NCI-H69 (cell line): ENCODE data around the gene ACSL4.
A peak's percentile ranks its signal among the peaks of the same experiment; 100 is the strongest.
"Not testable (repeated sequence)": the region's sequence is repeated elsewhere in the genome, so short reads cannot be mapped to it uniquely, and the experiment has no call there.

Experiments used
- DNase-seq: peaks from one replicate; lab custom pipeline; 2025; lab: John Stamatoyannopoulos, UW

The ACSL4 gene

DNA sequence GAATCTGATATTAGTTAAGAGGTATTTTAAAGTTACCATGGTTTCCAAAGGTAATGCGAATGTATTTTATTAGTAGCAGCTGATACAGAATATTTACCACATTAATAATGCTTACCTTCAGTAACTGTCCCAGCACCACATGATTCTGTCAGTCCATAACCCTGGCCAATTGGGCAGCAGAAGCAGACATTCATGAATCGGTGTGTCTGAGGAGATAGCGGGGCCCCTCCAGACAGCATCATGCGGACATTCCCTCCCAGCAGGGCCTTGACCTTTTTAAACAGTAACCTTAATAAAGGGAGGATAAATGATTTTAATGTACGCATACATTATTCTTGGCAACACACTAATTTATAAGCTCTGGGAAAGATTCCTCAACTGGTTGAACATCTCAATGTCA lies 65.1 kb downstream of the ACSL4 start:
- DNase-seq = no peak

DNA sequence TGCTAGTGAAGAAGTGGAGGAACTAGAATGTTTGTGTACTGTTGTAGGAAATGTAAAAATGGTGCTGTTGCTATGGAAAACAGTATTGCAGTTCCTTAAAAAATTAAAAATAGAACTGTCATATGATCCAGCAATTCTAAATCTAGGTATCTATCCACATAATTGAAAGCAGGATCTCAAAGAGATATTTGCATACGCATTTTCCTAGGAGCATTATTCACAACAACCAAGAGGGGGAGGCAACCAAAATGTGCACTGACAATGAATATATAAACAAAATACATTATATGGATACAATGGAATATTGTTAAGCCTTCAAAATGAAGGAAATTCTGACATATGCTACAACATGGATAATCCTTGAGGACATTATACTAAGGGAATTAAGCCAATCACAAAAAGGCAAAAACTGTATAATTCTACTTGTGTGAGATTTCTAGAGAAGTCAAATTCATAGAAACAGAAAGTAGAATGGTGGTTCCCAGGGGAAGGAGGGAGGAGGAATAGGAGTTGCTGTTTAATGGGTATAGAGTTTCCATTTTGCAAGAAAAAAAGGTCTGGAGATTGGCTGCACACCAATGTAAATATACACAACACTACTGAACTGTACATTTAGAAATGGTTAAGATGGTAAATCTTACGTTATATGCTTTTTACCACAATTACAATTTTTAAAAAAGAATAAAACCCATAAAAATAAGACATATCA lies 72.5 kb downstream of the ACSL4 start:
- DNase-seq = peak; percentile 5

DNA sequence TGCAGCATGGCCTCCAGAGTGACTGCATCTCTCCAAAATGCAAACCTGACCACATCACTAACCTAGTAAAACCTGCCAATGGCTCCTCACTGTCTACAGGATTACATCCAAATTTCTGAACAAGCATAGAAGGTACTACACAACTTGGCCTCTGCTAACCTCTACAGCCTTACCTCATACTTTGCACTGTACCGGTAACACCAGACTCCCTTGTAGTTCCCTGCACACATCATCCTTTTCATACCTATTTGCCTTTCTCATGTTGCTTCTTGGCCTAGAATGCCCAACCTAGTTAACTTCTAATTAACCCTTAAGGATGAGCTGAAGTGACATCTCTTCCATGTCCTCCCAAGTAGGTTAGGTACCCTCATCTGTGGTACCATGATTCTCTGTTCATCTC lies 74.7 kb downstream of the ACSL4 start:
- no peak for DNase-seq

DNA sequence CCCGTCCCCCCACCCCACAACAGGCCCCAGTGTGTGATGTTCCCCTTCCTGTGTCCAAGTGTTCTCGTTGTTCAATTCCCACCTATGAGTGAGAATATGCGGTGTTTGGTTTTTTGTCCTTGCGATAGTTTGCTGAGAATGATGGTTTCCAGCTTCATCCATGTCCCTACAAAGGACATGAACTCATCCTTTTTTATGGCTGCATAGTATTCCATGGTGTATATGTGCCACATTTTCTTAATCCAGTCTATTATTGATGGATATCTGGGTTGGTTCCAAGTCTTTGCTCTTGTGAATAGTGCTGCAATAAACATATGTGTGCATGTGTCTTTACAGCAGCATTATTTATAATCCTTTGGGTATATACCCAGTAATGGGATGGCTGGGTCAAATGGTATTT lies 75.7 kb downstream of the ACSL4 start:
- not testable (repeated sequence) for DNase-seq

DNA sequence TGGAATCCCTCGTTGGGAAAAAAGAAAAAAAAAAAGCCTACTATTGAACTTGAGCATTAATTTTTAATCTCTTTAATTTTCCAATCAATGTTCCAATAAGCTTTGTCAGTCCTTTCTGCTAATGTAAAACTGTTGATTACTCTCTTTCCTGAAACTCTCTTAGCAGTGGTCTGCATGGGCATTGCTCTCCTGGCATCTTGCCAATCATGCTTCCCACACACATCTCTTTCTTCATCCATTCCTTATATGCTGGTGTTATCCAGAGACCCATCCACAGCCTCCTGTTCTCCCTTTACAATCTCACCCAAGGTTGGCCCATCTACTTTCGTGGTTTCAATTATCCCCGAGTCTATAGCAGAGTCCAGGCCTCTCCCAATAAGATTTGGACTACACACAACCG lies 76.3 kb downstream of the ACSL4 start:
- DNase-seq = no peak

DNA sequence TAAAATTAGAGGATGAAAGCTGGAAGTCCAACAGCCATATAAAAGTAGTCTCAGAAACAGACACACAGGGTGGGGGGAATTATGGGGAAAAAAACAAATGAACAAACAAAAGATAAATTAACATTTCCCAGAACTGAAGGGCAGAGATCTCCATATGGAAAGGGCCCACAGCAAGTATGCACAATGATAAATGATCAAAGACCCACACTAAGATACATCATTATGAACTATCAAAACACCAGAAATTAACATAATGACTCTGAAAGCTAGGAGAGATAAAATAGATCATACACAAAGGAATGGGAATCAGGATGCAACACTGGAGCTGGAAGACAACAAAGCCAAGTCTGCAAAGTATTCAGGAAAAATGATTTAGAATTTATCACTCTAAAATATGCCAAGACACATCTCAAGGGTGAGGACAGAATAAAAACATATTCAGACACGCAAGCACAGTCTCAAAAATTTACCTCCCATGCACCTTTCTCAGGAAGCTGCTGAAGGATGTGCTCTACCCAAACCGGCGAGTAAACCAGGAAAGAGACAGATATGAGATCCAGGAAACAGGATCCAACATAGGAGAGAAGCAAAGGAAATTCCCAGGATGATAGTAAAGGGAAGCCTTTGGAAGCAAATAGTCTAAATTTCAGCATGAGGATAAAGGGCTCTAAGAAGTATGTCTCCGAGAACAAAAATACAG lies 77.4 kb downstream of the ACSL4 start:
- DNase-seq = no peak

DNA sequence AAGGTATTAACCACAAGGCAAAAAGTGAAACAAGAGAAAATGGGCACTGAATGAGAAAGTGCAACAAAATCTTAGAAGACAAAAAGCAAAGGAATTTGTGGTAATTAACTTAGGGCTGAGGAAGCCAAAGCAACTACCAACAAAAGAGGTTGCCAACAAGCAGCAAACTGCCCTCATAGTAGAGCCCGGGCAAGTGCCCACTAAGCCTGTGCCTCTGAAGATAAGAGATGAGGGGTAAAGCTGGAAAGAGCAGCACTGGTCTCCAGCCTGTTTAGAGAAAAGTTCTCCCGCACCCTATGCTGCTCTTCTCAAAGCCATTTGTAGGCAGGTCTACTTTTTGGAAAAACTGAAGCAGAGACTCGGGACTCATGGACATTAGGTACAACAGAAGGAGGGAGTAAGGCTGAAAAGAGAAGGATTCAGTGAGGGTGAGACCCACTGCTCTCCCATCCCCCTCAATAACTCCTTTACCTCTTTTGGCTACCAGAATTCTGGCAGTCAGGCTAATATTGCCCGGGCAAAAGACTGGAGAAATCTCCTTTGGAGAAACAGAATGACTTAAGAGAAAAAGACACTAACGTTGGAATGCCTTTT lies 78.4 kb downstream of the ACSL4 start:
- DNase-seq = no peak

DNA sequence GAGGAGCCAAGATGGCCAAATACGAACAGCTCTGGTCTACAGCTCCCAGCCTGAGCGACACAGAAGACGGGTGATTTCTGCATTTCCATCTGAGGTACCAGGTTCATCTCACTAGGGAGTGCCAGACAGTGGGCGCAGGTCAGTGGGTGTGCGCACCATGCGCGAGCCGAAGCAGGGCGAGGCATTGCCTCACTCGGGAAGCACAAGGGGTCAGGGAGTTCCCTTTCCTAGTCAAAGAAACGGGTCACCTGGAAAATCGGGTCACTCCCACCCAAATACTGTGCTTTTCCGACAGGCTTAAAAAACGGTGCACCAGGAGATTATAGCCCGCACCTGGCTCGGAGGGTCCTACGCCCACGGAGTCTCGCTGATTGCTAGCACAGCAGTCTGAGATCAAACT lies 88.4 kb downstream of the ACSL4 start:
- not testable (repeated sequence) for DNase-seq

DNA sequence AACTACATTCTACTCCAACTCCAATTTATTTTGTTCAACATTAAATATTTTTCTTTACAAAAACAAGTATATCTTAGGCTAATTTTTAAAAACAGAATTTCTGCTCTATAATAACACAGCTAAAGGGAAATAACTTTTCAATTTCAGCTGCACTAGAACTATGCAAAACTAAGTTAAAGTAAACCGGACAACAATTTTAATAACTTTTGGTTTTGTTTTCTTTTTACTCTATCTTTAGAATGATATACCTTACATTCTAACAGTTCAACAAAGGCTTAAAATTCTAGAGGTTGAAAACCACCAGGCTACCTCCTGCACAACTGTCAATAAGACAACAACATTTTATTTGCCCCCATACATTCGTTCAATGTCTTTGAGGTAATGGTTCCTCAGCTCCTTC lies 89.4 kb downstream of the ACSL4 start:
- DNase-seq = no peak

DNA sequence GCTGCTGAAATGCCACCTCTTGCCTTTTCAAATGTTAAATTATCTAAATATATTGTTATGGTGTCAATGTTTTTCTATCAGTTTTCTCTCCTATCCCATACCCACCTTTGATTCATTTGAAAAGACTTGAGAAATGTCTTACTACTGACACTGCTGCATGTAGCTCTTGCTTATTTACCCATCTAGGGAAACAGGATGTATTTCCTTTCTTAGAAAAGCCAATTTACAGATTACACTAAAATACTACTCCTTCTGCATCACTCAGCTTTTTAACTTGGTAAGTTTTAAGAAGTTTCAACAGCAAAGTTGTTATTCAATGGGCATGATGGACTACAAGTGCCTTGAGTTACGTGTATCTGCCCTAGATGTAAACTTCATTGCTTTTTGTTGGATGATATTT lies 94.9 kb downstream of the ACSL4 start:
- DNase-seq = no peak

DNA sequence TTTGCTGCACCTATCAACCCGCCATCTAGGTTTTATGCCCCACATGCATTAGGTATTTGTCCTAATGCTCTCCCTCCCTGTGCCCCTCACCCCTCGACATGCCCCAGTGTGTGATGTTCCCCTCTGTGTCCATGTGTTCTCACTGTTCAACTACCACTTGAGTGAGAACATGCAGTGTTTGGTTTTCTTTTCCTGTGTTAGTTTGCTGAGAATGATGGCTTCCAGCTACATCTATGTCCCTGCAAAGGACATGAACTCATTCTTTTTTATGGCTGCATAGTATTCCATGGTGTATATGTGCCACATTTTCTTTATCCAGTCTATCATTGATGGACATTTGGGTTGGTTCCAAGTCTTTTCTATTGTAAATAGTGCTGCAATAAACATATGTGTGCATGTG lies 95.6 kb downstream of the ACSL4 start:
- not testable (repeated sequence) for DNase-seq

DNA sequence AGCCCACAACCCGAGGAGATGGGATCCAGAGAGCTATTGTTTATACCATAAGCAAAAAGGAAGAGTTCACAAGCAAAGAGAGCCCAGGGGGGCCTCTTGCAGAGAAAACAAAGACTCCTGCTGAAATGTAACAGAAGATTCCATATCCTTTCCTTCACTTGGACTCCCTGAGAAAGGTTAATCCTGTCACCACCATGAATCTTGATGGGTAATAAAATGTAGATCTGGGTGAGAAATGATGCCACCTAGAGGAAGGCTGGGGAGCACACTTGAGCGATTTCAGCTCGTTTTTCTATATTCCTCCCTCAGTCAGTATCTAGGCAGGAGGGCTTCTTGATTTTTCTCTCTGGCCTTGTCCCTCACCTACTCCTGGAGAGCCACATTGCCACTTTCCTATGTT lies 97.9 kb downstream of the ACSL4 start:
- peak; percentile 24 for DNase-seq

DNA sequence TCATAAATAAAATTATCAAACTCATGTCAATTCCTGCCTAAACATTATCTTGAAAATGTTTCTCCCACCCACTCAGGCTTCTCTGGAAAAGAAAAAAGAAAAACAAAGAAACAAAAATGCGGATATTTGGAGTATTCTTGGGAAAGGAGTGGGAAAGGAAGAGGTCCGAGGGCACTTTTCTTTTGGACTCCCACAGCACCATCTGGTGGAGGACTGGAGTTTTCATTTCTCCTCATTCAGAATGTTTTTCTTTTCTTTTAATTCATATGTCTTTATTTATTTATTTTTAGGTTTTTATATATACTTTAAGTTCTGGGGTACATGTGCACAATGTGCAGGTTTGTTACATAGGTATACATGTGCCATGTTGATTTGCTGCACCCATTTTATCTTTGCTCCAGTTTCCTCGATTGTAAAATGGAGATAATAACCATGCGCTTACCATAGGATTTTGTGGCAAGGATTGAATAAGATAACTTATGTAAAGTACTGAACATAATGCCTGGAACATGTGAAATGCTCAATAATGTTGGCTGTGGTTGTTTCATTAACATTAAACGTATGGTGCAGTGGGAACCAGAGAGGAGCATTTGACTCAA lies 100.1 kb downstream of the ACSL4 start:
- DNase-seq = peak; percentile 20

DNA sequence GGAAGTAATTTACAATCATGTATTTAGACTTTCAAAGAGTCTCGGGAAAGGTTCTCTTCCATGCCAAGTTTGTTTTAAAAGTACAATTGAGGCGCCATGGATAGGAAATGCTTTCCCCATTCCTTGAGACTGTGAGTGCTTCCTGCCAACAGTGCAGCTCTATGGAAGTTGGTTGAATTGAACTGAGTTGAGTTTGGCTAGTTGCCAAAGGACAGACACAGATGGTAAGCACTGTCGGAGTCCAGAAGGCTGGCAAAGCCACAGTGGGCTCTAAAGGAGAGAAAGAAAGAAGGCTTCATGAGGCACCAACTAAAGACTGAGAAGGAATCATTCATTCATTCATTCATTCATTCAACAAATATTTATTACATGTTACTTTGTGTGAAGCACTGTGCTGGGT lies 103.7 kb downstream of the ACSL4 start:
- DNase-seq = peak; percentile 87

DNA sequence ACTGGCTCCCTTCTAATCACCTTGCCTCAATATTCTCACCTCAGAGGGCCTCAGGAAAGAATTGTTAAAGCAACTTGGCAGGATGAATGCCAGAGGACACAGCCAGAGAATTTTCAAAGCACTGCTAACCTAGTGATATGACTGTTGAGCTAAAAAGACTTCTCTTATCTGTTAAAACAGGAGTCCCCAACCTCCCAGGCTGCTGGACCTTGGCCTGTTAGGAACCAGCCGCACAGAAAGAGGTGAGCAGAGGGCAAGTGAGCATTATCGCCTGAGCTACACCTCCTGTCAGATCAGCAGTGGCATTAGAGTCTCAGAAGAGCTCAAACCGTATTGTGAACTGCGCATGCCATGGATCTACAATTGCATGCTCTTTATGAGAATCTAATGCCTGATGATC lies 106.4 kb downstream of the ACSL4 start:
- DNase-seq = no peak

DNA sequence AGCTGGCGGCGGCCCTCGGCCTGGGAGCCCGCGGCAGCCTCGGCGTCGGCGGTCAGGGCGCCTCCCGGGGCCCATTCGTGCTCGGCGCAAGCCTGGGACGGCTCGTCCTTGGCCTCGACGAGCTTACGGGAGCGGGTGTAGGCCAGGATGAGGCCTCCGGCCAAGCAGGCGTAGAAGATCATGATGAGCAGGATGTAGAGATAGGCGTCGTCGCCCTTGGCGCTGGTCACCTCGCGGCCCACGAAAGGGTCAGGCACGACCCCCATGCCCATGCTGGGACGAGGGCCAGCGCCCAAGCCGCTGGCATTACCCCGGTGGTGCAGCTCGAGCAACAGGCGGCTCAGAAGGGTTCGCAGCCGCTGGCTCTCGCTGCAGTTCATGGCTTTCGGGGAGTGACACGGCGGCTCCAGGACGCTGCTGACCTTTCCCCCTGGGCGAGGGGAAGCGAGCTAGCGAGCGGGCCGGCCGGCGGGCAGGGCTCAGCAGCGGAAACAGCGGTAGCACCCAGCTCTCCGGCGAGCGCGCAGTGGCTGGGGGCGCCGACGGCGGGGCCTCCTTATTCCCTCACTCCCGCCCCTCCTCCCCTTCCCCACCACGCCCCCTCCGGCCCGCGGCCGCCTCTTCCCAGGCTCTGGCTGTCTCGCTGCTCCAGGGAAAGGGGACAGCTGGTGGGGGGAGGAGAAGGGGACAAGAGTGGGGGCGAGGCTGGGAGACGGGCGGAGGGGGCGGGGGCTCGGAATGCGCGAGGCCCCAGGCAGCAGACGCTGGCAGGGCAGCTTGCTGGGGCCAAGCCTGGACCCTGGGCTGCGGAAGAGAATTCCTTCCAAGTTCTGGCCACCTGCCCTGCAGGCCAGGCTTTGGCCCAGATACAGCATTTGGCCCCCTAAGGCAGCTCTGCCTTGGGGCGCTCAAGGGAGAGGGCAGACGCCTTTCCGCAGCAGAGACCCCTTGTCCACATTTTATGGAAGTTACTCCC lies 108.1 kb downstream of the ACSL4 start, which contains the start of gene KCNE5:
TSS of gene KCNE5 (minus strand) at position 532 of the 976 bp plus-strand sequence. CDS start at position 380, 152 bp downstream.
- no peak for DNase-seq

DNA sequence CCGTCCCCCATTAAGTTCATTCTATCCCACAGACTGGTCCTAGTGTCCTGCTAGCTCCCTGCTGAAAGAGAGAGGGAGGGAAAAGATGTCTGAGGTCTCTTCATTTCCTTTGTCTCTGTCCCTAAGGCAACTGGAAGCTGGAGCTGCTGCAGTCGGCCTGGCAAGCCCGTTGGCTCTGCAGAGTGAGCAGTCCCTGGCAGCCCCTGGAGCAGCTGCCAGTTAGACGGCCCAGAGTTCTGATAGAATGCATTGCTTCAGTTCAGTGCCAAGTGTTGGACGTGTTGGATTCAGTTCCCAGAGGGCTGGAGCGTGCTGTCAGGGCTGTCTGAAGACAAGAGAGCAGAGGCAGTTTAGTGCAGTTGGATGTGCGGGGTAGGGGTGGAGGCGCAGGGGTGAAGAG lies 109.1 kb downstream of the ACSL4 start:
- DNase-seq = no peak

DNA sequence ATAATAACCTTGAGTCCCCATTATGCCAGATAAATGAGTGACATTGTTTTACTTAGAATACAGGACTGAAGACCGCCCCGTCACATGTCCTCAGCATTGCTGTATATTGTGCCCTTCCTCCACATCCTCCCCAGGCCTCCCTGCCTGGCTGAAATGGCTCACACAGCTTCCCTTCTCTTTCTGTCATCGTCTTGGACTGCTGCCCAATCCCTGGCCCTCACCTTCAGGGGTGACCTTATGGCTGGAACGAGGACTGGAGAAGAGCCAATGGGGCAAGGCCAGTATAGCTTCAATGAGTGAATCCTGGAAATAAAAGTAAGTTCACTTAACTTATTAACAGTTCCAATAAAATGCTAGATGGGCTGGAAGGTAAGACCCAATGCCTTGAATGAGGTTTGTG lies 110.8 kb downstream of the ACSL4 start:
- no peak for DNase-seq

DNA sequence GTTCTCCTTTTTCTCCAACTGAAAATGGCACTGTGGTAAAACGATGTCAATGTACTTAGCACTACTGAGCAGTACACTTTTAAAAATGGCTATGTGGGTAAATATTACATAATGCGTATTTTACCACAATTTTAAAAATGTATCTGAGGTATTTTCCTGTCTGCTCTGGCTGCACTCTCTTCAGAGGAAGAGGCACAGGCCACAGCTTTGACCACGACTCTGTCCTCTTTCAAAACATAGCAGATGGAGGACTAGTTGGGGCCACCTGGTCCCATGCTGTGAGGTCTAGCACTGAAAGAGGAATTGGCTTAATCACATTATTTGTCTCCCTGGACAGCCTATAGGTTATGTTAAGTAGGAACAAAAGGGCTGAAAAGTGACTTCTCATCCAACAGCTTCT lies 113.3 kb downstream of the ACSL4 start:
- DNase-seq = no peak

DNA sequence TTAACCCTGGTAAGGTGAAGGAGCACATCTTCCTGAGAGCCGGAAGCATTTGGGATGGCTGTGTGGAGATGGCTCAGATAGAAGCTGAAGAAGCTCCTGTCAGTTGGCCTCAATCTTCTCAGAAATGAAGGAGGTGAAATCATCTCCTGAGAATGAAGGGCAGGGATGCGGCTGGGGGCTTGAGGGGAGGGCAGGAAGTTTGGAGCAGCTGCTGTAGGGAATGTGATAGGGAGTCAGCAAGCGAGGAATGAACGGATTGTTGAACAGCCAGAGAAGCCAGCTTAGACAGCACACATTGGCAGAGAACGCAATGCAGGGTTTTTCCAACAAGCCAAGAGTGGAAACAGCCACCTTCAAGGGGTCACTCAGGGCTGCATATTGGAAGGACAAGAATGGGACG lies 118.1 kb downstream of the ACSL4 start:
- no peak for DNase-seq

DNA sequence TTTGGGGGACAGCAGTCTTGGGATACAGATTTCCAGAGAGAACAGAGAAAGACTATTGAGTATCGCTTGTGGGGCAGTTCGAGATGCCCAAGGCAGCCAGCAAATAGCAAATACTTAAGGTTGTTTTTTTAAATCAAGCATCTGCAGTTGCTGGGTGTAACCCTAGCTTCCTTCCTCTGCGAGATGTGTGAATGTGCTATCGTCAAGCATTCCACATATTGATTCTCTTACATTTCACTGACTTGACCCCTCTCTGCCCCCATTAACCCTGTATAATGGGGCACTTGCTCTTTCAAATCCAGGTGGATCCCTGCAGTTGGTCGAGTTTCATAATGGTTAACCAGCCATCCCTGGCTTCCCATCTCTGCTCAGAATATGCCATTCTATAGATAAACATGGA lies 131.6 kb downstream of the ACSL4 start:
- DNase-seq = no peak

DNA sequence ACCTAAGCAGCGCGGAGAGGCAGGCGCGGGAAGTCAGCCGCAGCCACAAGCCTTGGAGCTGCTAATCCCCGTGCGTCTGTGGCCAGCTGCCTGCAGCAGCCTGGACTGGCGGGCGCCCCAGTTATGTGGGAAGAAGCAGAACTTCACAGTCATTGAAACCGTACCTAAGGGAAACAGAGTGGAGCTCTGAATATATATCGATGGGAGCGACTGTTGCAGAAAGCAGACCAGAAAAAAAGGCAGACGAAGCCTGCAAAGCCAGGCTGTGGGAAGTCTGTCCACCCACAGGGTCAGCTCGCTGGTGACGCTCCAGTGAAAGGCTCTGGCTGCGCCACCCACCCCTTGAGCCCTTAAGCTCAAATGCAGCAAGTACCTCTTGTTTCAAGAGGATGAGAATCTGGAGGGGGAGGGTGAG lies 132.8 kb downstream of the ACSL4 start:
- no peak for DNase-seq
